GM12875 (cell line): ENCODE results near the gene PPP1R14D.
A peak's percentile ranks its signal among the peaks of the same experiment; 100 is the strongest.

Experiments used
- H3K4me3 ChIP-seq: one replicate; pipeline ENCODE4 v1.5.1; 2011; ENCODE audit warnings: low read depth, low read length, control low read depth
- TF ChIP-seq, protein P1 (sequence below): IDR thresholded peaks from 2 replicates; pipeline ENCODE4 v1.5.1; 2011; ENCODE audit warnings: low read depth, mild to moderate bottlenecking, control low read depth, inconsistent platforms, low read length, moderate library complexity, borderline replicate concordance; ENCODE audit not compliant: insufficient read depth

PPP1R14D gene

GRCh38 chr15:40782609-40783227 is 45.8 kb downstream of the PPP1R14D start:
- no peak overlapping the region for H3K4me3 ChIP-seq
- TF ChIP-seq, protein P1, sequence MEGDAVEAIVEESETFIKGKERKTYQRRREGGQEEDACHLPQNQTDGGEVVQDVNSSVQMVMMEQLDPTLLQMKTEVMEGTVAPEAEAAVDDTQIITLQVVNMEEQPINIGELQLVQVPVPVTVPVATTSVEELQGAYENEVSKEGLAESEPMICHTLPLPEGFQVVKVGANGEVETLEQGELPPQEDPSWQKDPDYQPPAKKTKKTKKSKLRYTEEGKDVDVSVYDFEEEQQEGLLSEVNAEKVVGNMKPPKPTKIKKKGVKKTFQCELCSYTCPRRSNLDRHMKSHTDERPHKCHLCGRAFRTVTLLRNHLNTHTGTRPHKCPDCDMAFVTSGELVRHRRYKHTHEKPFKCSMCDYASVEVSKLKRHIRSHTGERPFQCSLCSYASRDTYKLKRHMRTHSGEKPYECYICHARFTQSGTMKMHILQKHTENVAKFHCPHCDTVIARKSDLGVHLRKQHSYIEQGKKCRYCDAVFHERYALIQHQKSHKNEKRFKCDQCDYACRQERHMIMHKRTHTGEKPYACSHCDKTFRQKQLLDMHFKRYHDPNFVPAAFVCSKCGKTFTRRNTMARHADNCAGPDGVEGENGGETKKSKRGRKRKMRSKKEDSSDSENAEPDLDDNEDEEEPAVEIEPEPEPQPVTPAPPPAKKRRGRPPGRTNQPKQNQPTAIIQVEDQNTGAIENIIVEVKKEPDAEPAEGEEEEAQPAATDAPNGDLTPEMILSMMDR = peak; percentile 95

- TF ChIP-seq, protein P1 = no peak
Measured at GRCh38 chr15:40776537-40777141, 51.9 kb downstream of the PPP1R14D start.

DNA sequence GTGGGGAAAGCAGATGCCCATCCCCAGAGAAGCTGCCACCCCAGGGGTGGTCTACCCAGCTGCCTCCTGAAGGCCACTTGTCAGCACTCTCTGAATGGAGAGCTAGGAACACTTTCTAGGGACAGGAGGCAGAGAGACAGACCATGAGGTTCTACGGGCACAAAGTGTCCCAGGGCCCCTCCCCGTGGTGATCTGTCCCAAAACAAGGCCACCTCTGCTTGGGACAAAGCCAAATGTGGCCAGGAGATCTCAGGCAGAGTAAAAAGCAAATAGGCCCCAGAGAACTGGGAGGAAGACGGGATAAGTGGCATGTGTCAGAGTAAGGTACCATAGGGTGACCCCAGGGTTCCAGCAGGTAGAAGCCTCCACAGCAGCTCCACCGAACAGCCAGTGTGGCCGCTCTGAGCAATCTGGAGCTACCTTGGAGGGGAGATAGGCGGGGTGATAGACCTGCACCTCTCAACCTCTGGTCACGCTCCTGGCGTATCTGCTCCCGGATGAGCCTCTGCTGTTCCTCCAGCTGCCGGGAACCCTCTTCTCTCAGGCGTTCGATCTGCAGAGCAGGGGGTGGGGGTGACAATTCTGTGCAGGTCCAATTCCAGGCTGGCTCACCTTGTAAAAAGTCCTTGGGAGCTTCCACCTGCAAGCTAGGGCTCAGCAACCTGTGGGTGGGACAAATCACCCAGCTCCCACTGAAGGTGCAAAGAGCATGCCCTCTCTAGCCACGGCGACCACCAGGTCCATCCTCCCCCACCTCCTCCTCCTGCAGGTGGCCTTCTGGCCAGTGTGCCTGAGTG is 52.6 kb downstream of the PPP1R14D start:
- H3K4me3 ChIP-seq = no peak overlapping the region
- TF ChIP-seq, protein P1 = no peak

More at GRCh38 chr15:40776537-40777141, 51.9 kb downstream of the PPP1R14D start:
- H3K4me3 ChIP-seq = no peak overlapping the region

DNA sequence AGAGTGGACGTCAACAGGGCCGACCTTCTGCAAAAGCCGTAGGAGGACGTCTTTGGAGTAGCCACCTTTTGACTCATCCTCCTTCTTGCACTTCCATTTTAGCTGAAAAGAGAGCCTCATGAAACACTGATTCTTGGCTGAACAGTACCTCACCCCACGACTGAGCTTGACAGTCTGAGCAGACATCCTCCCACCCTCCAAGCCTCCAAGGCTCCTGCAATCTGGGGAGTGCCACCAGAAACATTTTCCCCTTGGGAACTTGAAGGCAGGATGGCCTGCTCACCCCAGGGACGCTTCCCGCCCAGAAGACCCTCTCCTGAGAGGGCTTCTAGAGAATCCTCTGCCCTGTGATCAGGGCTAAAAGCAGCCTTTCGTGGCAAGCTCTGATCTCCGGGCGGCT is 53.5 kb downstream of the PPP1R14D start:
- TF ChIP-seq, protein P1 = no peak

DNA sequence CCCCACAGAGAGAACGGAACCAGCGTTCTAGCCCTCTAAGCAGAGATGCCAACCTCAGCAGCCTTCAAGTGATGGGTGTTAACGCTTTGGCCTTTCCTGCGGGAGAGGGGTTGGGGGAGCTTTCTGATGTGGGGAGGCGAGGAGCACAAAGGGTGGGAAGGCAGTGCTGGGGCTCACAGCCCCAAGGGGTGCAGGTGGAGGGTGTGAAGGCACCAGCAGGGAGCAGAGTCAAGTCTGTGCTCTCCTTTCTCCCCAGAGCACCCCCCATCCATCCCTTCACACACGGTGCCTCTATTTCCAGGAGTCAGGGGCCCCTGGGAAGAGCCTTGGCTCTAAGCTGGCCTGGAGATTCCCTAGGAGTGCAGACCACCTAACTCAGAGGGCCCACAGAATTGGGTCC is 54.6 kb downstream of the PPP1R14D start:
- H3K4me3 ChIP-seq = no peak overlapping the region
- TF ChIP-seq, protein P1 = no peak

More for the DNA sequence above, 53.5 kb downstream of the PPP1R14D start:
- no peak overlapping the region for H3K4me3 ChIP-seq

DNA sequence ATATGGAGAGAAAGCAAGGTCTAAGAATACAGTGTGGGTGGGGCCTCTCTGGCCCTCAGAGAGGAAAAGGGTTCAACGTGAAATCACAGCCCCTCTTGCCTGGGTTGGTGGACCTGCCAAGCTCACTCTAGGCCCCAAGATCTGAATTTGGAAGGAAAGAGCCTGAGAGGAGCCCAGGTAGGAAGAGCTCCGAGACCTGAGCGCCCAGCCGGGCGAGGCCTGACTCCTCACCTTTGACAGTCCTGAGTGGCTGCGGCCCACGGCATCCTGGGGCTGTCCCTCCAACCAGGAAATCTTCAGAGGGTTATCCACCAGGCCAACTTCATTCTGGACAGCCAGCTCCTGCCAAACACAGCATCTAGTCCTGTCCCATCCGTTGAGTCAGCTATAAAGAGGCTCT is 55.0 kb downstream of the PPP1R14D start:
- H3K4me3 ChIP-seq = no peak overlapping the region
- TF ChIP-seq, protein P1 = no peak
